DND-41 (cell line): ENCODE measurements around the gene TYW5.

ENCODE experiments used
- ATAC-seq: fragments of 200-7000 bp; cut with Tn5 transposase; 3 replicates; pipeline ENCODE4 v1.9.1; 2021; ENCODE audit warnings: low read depth; ENCODE audit not compliant: insufficient read depth
- DNase-seq: peaks from one replicate; pipeline ENCODE4 v3.0.0-alpha.2; 2020
- H2AFZ ChIP-seq: 2 replicates; pipeline ENCODE4 v1.6.0; 2012; ENCODE audit warnings: low read depth, low read length
- H3K27ac ChIP-seq: 2 replicates; pipeline ENCODE4 v1.5.1; 2012; ENCODE audit warnings: low read length, inconsistent platforms
- H3K27me3 ChIP-seq: fragments of 200-600 bp; sonication (generic); 2 replicates; pipeline ENCODE4 v1.6.0; 2012; ENCODE audit warnings: low read length, mild to moderate bottlenecking, inconsistent platforms; ENCODE audit not compliant: insufficient read depth, poor library complexity
- H3K36me3 ChIP-seq: 2 replicates; pipeline ENCODE4 v1.5.1; 2012; ENCODE audit warnings: low read length, inconsistent platforms; ENCODE audit not compliant: insufficient read depth
- H3K4me1 ChIP-seq: 2 replicates; pipeline ENCODE4 v1.5.1; 2012; ENCODE audit warnings: mild to moderate bottlenecking, low read length; ENCODE audit not compliant: insufficient read depth
- H3K4me2 ChIP-seq: 2 replicates; pipeline ENCODE4 v1.6.0; 2012; ENCODE audit warnings: mild to moderate bottlenecking, moderate library complexity, low read length, inconsistent platforms; ENCODE audit not compliant: insufficient read depth
- H3K4me3 ChIP-seq, 2 experiments: fragments of 200-600 bp in 1 of 2; shearing (Covaris generic) in 1 of 2; 2 replicates each; pipeline ENCODE4 v1.5.1; 2012 to 2016; ENCODE audit warnings: inconsistent platforms in 2 of 2, low read length in 2 of 2, mild to moderate bottlenecking in 2 of 2, low read depth in 1 of 2, moderate library complexity in 1 of 2
- H3K79me2 ChIP-seq: 2 replicates; pipeline ENCODE4 v1.6.0; 2012; ENCODE audit warnings: low read length, inconsistent platforms; ENCODE audit not compliant: insufficient read depth
- H3K9ac ChIP-seq: 2 replicates; pipeline ENCODE4 v1.6.0; 2012; ENCODE audit warnings: low read depth, mild to moderate bottlenecking, inconsistent platforms, low read length, moderate library complexity
- H3K9me3 ChIP-seq: 2 replicates; pipeline ENCODE4 v1.5.1; 2012; ENCODE audit warnings: low read length, moderate library complexity, mild to moderate bottlenecking, inconsistent platforms; ENCODE audit not compliant: insufficient read depth, severe bottlenecking
- H4K20me1 ChIP-seq: 2 replicates; pipeline ENCODE4 v1.6.0; 2012; ENCODE audit warnings: low read length; ENCODE audit not compliant: insufficient read depth
- CTCF ChIP-seq: IDR thresholded peaks from 2 replicates; pipeline ENCODE4 v1.5.1; 2012; ENCODE audit warnings: borderline replicate concordance, low read length, moderate library complexity, mild to moderate bottlenecking; ENCODE audit not compliant: poor library complexity, severe bottlenecking; ENCODE audit errors: extremely low read depth
- EZH2 ChIP-seq: IDR thresholded peaks from 3 replicates; pipeline ENCODE4 v1.6.1; 2012; ENCODE audit warnings: borderline replicate concordance, low read depth, mild to moderate bottlenecking, moderate library complexity, low read length, inconsistent platforms; ENCODE audit not compliant: severe bottlenecking

Gene TYW5

GRCh38 chr2:199936554-199936953 lies 18.7 kb downstream of the TYW5 start:
- Histone ChIP-seq H3K36me3 (peaks cover 46% of the 10 kb centered on the region), H3K9me3 (no peaks in the 10 kb centered on the region), H3K27me3 (no peaks in the 10 kb centered on the region), H3K4me3 (no peak overlapping the region), H3K27ac (no peak overlapping the region), H2AFZ (no peak overlapping the region), H3K9ac (no peak overlapping the region), H3K4me1 (no peaks in the 10 kb centered on the region), H4K20me1 (no peaks in the 10 kb centered on the region), H3K4me2 (no peak overlapping the region), H3K79me2 (no peaks in the 10 kb centered on the region; the same call in 1 of the 2 replicates)
- TF ChIP-seq EZH2 (no peak), CTCF (no peak)
- DNase-seq (no peak), ATAC-seq (no peak)

- H3K4me1 ChIP-seq: no peaks in the 10 kb centered on the region
- no peaks in the 10 kb centered on the region for H3K9me3 ChIP-seq
- H3K27me3 ChIP-seq: no peaks in the 10 kb centered on the region
- no peak overlapping the region for H3K4me3 ChIP-seq
- H3K79me2 ChIP-seq: 0 out of 2 replicates have a peak, but pooled peaks cover 4% of the 10 kb centered on the region
- TF ChIP-seq EZH2 (no peak), CTCF (no peak)
- no peaks in the 10 kb centered on the region for H4K20me1 ChIP-seq
- no peak for DNase-seq
- H3K27ac ChIP-seq: no peak overlapping the region
- peaks cover 59% of the 10 kb centered on the region for H3K36me3 ChIP-seq
- no peak overlapping the region for H2AFZ ChIP-seq
- no peak overlapping the region for H3K4me2 ChIP-seq
- H3K9ac ChIP-seq: no peak overlapping the region
- no peak for ATAC-seq
Observed at GRCh38 chr2:199933466-199933865, 21.8 kb downstream of the TYW5 start.

GRCh38 chr2:199932312-199932855 lies 22.9 kb downstream of the TYW5 start:
- H3K27ac ChIP-seq: no peak overlapping the region
- H2AFZ ChIP-seq: no peak overlapping the region
- no peak overlapping the region for H3K9ac ChIP-seq
- H3K4me1 ChIP-seq: no peaks in the 10 kb centered on the region
- H3K36me3 ChIP-seq: peaks cover 61% of the 10 kb centered on the region
- DNase-seq: no peak
- no peak overlapping the region for H3K4me2 ChIP-seq
- H3K9me3 ChIP-seq: no peaks in the 10 kb centered on the region
- H3K27me3 ChIP-seq: no peaks in the 10 kb centered on the region
- H3K4me3 ChIP-seq: no peak overlapping the region
- no peak for TF ChIP-seq CTCF
- TF ChIP-seq EZH2: no peak
- peaks cover 11% of the 10 kb centered on the region; the same call in 1 of the 2 replicates for H3K79me2 ChIP-seq
- ATAC-seq: peak; percentile 44; the same call in 2 of the 3 replicates
- no peaks in the 10 kb centered on the region for H4K20me1 ChIP-seq

- H3K27ac ChIP-seq: no peak overlapping the region
- no peaks in the 10 kb centered on the region for H3K9me3 ChIP-seq
- H3K36me3 ChIP-seq: peaks cover 75% of the 10 kb centered on the region
- no peak overlapping the region for H3K9ac ChIP-seq
- no peak for ATAC-seq
- no peak for TF ChIP-seq CTCF
- no peak for TF ChIP-seq EZH2
- H4K20me1 ChIP-seq: peaks cover 9% of the 10 kb centered on the region; the same call in 1 of the 2 replicates
- H3K4me1 ChIP-seq: no peaks in the 10 kb centered on the region
- peaks cover 31% of the 10 kb centered on the region for H3K79me2 ChIP-seq
- H3K4me3 ChIP-seq: no peak overlapping the region
- H3K4me2 ChIP-seq: no peak overlapping the region
- H3K27me3 ChIP-seq: no peaks in the 10 kb centered on the region
- no peak overlapping the region for H2AFZ ChIP-seq
- no peak for DNase-seq
Observed at GRCh38 chr2:199929262-199929661, 26.0 kb downstream of the TYW5 start.
